Measurements from ENCODE around the gene RUNX3.

- peak; percentile 55 for TF ChIP-seq CTCF (conservative IDR thresholded peaks at IDR 0.05; ENCODE audit: low read length)
- no peak for TF ChIP-seq EZH2phosphoT487 (IDR thresholded peaks at IDR 0.05; ENCODE audit: borderline replicate concordance, low read depth, low read length)
Measured at GRCh38 chr1:24861821-24862727, 68.0 kb downstream of the RUNX3 start.
